Measurements from ENCODE around the gene MAP7D2.

DNA sequence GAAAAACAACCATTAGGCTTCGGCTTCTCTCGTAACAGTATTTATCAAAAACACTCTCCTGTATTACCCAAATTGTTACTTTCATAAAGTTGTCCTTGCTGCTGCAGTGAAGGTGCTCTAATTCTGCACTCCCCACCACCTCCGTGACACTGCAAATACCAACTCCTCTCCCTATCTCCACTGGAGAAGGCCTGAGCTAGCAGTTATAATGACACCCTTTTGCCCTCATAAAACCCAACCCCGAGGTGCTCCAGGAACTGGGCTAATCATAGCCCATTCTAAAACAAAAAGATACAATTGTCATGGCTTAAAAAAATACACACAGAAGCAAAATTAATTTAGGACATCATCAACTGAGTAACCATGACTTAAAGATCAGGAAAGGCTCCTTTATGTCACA, 59.2 kb downstream of the MAP7D2 start:
- TF ChIP-seq, protein P1, sequence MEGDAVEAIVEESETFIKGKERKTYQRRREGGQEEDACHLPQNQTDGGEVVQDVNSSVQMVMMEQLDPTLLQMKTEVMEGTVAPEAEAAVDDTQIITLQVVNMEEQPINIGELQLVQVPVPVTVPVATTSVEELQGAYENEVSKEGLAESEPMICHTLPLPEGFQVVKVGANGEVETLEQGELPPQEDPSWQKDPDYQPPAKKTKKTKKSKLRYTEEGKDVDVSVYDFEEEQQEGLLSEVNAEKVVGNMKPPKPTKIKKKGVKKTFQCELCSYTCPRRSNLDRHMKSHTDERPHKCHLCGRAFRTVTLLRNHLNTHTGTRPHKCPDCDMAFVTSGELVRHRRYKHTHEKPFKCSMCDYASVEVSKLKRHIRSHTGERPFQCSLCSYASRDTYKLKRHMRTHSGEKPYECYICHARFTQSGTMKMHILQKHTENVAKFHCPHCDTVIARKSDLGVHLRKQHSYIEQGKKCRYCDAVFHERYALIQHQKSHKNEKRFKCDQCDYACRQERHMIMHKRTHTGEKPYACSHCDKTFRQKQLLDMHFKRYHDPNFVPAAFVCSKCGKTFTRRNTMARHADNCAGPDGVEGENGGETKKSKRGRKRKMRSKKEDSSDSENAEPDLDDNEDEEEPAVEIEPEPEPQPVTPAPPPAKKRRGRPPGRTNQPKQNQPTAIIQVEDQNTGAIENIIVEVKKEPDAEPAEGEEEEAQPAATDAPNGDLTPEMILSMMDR (IDR thresholded peaks at IDR 0.05), result no peak
- no peak for TF ChIP-seq POLR2A (IDR thresholded peaks at IDR 0.05)
